Glomerular endothelial cell (primary cell): ENCODE measurements around the gene TNKS1BP1. TPM values are rescaled to one million over a fixed set of nuclear protein-coding genes. Genes with fewer than 3 reads are reported as not detected.
"Not testable (repeated sequence)": the region's sequence is repeated elsewhere in the genome, so short reads cannot be mapped to it uniquely, and the experiment has no call there.

Source experiments
- DNase-seq: peaks from one replicate; pipeline ENCODE4 v3.0.0-alpha.2; 2011; ENCODE audit warnings: low read depth, low spot score; ENCODE audit errors: extremely low read depth
- total RNA-seq: library from RNA; depleted of rRNA; stranded (reverse); fragments of >200 nt; gene quantifications from 2 replicates; pipeline ENCODE4 v1.2.3, GENCODE V29; 2015

The TNKS1BP1 gene
- total RNA-seq, 1 donor from 2014 or later = 154 TPM

GRCh38 chr11:57296205-57296604, 28.5 kb downstream of the TNKS1BP1 start:
- DNase-seq = not testable (repeated sequence)

- DNase-seq = no peak
Measured at GRCh38 chr11:57294225-57295131, 30.3 kb downstream of the TNKS1BP1 start.

DNA sequence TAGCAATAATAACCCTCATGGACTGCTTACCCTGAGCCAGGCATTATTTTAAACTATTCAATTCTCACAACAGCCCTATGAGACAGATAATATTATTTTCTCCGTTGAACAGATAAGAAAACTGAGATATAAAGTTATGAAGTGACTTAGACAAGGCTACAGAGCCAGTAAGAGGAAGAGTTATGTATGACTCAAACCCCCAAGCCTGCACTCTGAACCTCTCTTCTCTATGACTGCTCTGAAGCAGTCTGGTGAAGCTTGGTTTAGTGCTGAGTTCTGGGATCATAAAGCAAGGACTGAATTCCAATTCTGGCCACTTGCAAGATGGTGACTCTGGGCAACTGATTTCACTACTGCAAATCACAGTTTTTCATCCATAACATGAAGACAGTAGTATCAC, 34.5 kb downstream of the TNKS1BP1 start:
- no peak for DNase-seq

- DNase-seq = no peak
Measured at GRCh38 chr11:57288771-57289579, 35.8 kb downstream of the TNKS1BP1 start.

DNA sequence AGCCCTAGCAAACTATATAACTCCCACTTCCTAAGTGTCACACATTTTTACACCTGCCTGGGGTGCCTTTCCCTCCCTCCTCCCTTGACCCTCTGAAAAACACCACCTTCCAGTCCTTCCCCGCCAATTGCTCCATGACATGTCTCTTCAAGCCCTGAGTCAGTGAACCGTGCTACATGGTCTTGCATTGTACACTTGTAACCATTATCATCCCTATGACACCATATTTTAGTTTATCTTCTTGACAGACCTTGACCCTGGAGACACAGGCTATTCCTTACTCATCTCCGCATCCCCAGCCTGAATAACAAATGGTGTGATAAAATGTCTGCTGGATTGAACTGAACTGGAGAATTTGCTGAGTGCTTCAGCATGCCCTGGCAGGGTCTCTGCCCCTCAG, 36.9 kb downstream of the TNKS1BP1 start:
- no peak for DNase-seq

GRCh38 chr11:57283231-57283990, 41.3 kb downstream of the TNKS1BP1 start:
- DNase-seq = no peak

DNA sequence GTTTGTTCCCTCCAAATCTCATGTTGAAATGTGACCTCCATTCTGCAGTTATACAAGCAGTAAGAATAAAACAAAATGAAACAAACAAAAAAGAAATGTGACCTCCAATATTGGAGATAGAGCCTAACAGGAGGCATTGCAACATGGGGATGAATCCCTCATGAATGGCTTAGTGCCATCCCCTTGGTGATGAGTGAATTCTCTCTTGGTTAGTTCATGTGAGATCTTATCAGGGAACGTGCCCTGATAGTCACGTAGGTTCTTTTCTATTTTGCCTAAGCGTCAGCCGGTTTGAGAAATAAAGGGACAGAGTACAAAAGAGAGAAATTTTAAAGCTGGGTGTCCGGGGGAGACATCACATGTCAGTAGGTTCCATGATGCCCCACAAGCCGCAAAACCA, 43.2 kb downstream of the TNKS1BP1 start:
- not testable (repeated sequence) for DNase-seq

DNA sequence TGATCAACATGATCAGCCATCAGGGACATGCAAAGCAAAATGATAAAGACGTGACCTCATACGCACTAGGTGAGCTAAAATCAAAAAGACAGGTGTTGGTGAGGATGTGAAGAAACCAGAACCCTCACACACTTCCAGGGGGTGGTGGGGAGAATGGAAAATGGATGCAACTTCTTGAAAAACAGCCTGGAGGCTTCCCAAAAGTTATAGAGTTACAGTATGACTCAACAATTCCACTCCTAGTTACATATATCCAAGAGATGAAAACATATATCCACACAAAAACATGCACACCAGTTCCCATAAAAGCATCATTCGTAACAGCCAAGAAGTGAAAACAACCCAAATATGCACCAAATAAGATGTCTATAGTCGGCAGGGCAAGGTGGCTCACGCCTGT, 45.6 kb downstream of the TNKS1BP1 start:
- no peak for DNase-seq

DNA sequence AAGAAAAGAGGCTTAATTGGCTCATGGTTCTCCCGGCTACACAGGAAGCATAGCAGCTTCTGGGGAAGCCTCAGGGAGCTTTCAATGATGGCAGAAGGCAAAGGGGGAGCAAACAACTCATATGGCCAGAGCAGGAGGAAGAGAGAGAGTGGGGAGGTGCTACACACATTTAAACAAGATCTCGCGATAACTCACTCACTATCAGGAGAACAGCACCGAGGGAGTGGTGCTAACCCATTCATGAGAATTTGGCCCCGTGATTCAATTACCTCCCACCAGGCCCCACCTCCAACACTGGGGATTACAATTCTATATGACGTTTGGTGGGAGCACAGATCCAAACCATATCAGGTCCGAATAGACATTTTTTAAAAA, 46.0 kb downstream of the TNKS1BP1 start:
- no peak for DNase-seq

- DNase-seq = peak; percentile 60
Measured at GRCh38 chr11:57277845-57278720, 46.7 kb downstream of the TNKS1BP1 start.

DNA sequence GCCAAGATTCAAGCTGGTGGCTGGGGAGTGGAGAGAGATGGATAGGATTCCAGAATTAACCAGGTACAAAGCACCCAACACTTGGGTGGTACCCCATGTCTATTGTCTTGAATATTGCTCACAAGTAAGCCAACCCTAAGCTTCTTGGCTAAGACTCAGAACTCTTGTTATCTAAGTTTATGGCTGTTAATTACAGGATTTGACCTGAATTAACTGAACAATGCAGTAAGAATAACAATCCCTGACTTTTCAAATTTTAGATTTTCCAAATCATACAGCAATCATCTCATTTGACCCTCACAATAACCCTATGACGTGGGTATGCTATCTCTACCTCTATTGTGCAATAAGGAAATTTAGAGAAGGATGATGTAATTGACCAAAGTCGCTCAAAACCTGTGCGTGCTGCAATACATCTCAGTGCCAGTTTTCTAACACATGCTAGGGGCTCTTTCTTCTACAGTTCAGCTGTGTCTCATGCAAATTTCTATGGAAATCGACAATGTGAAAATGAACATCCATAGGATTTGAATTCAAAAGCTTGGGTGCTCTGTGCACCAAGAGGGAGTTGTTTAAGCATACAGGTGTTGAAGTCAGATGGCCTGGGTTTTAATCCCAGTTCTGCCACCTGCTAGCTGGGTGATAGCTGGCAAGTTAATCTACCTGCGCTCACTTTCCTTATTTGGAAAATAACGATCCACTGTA, 47.6 kb downstream of the TNKS1BP1 start:
- DNase-seq = no peak

DNA sequence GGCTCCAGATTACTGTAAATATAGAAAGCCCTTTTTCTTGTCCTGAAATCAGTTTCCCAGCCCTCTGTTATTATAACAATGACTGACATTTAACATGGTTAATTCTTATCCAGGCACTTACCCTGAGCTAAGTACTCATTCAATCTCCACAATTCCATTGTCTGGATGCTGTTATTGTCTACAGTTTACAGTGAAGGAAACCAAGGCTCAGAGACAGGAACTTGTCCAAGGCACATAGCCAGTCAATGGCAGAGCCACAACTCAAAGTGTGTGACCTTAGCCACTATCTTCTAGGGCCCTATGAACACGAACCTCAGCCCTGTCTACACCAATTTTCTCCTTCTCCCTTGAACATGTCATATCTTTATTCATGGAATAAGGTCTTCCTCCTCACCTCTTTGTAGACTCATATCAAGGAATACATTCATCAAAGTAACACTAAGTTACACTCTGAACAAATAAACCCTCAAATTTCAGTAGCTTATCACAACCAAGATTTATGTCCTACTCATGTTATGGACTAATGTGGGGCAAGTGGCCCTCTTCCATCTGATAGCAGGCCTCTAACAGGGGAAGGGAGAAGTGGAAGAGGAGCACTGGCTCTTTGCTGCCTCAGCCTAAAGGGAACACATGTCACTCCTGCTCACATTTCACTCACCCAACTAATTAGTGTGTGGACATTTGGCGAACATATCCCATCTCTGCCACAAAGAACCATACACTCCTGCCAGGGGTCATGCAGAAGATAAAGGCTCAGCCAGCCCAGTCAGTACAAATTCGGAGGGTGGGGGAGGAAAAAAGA, 48.4 kb downstream of the TNKS1BP1 start:
- no peak for DNase-seq

GRCh38 chr11:57275582-57275981, 49.2 kb downstream of the TNKS1BP1 start:
- DNase-seq = no peak

DNA sequence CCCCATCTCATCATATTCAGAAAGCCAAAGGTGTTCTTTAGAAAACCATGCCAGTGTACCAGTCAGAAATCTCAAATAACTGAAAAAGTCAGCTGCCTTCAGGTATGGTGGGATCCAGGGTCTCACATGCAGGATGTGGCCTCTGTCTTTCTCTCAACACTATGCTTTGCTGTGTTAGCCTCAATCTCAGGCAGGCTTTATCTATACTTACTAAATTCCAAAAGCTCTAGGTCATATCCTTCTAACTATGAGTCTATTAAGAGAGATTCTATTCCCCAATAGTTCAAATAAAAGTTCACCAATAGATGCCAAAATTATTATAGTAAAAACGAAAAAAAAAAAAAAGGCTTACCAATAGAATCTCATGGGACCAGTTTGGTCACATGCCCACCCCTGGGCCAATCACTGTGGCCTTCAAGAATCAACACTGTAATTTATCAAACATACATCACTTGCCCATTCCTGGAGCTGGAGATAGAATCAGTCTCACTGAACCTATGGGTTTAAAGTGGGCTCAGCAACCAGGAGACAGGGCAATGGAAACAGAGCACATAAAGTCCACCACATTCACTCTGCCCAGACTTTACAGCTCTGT, 49.8 kb downstream of the TNKS1BP1 start:
- DNase-seq = no peak

- no peak for DNase-seq
Measured at GRCh38 chr11:57273448-57274058, 51.2 kb downstream of the TNKS1BP1 start.

DNA sequence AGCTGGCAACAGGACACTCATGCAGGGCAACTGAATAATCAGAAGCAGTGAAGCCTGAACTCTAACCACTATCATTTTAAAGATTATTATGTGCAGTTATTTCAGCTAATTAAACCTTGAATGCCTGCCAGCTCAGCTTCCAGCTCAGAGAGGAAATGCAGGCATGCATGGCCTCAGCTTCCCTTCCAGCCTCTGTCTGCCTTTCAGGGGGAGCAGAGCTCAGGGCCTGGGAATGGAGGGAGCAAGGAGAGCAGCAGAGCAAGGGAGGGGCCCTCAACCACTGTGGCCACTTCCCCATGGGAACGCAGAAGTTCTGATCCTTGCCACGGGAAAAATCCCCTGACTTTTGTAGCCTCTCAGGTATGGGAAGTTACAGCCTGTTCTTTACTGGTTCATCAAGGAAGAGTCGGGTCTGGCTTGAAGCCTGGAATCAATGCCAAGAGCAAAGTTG, 55.2 kb downstream of the TNKS1BP1 start:
- DNase-seq = no peak

GRCh38 chr11:57266157-57266556, 58.6 kb downstream of the TNKS1BP1 start:
- DNase-seq = no peak

- DNase-seq = no peak
Measured at GRCh38 chr11:57263351-57263750, 61.4 kb downstream of the TNKS1BP1 start.
